NT2/D1 (cell line): ENCODE measurements around the gene TCHP.

Experiments
- YY1 ChIP-seq: IDR thresholded peaks from 2 replicates; pipeline ENCODE4 v1.6.1; 2011; ENCODE audit not compliant: insufficient read length, insufficient read depth
- ZNF274 ChIP-seq: IDR thresholded peaks from 2 replicates; pipeline ENCODE4 v1.6.1; 2011; ENCODE audit warnings: mild to moderate bottlenecking, low read depth, low read length

DNA sequence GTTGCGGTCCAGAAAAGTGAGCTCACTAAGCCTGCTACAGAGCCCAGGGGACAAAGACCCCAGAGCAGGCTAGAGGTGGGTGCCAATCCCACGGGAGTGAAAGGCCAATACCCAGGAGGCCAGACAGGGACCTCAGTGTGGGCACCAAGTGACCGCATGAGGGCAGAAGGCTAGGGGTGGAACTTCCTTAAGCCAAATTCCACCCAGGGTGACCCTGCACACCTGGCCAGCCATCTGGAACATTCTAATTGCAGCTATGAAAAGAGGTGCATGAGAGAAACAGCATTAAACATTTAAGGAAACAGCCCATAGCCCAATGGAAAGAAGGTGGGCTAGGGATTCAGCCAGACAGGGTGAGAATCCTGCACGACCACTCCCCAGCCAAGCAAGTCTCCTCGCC lies 39.1 kb upstream of the TCHP start:
- no peak for TF ChIP-seq ZNF274
- no peak for TF ChIP-seq YY1
